Kasumi-1 (cell line): ENCODE results near the gene C6orf141.

ENCODE experiments used
- DNase-seq, 2 experiments: peaks; one replicate each; lab custom pipeline; 2025; lab: John Stamatoyannopoulos, UW

Gene C6orf141

DNA sequence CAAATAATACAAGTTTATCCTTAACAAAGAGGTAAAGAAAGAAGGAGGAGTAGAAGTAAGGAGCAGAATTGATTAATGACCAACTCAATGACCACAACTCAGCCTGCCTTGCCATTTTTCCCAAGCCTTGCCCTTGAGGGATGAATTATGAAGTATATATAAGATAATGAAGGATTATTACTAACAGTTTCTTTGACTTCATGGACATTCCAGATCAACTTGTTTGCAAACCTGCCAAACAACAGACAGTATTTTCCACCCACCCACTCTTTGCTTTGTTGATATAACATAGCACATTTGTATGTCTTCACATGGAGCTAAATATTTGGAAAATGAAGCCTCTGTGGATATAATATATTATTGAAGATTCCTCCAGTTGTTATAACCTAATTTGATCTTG lies 9.9 kb upstream of the C6orf141 start:
- no peak for DNase-seq

DNA sequence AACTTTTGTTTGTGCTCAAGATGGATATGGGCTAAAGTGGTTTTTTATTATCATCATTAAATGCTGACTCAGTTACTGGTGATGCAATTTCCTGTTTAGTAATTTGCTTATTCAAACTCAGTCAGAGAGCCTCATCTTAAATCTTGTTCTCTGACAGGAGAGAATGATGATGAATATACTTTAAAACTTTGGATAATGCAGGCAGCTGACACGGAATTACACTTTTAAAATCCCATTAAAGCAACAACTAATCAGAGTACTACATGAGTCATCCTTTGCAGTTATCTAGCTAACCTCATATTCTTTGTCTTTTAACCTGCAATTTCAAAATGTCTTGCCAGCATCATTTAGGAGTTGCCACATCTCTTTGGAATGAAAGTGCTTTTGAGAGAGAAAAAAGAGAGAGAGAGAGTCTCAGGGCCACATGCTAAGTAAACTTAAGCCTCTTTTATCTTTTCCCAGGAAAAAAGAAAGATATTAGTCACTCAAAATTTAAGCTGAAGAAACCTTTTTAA lies 9.2 kb upstream of the C6orf141 start:
- no peak for DNase-seq

DNA sequence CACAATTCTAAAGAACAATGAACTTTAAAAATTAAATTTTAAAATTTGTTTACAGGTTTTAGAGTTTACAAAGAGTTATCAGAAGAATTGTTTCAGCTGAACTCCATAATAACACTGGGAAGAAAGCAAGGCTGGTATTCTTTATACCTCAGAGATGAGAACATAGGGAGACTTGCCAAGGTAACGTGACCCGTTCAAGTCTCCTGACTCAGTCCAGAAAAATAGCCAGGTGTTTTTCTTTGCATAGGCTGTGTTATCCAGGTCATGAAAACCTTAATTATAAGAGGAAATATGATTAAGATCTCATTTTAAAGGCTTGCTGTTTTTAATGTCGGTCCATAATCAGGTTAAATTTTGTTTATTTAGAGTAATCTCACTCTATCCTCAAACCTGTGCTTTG lies 8.5 kb upstream of the C6orf141 start:
- no peak for DNase-seq

DNA sequence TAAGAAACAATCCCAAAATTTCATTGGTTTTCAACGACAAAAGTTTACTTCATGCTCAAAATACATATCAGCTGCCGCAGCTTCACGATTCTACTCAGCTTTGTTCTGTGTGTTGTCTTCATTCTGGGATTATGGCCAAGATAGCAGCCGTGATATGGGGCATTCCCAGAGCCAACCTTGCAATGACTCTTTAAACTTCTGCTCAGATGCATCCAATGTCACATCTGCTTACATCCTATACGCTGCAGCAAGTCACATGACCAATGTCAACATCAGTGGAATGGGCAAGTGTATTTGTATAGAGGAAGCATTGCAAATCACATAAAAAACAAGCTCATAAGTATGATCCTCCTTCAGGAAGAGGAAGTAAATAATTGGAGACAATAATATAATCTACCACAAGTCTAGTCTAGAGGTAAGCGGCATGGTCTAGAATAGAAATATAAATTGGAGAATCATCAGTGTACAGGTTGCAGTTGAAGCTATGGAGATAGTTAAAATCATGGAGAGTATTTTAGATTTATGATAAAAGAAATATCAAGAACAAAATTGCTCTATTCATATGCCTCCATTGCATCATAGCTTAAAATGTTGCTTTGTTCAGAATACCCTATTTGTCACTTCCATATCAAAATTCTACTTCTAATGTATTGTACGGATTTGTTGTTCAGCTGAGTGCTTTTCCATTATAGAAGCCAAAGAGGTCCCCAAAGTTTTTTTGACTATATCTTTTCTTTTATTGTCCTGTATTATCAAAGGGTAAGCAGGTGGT lies 7.2 kb upstream of the C6orf141 start:
- DNase-seq, result peak in 1 of 2 experiments; percentile 14

DNA sequence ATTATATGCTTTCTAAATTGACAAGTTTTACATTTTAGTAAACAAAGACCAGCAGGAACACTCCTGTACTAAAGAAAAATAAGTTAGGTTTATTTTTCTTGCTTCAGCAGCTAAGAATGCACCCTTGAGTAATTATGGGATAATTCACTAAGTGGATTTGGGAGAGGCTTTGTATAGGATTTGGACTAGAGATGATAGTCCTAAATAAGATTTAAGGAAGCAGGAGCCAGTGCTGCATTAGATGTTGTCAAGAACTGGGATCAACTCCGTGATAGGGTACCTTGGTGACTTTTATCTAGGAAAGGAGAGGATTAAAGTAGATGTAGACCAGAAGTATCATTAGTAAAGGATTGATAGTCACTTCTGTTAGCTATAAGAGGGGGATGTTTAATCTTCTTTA lies 4.1 kb upstream of the C6orf141 start:
- DNase-seq, result no peak

DNA sequence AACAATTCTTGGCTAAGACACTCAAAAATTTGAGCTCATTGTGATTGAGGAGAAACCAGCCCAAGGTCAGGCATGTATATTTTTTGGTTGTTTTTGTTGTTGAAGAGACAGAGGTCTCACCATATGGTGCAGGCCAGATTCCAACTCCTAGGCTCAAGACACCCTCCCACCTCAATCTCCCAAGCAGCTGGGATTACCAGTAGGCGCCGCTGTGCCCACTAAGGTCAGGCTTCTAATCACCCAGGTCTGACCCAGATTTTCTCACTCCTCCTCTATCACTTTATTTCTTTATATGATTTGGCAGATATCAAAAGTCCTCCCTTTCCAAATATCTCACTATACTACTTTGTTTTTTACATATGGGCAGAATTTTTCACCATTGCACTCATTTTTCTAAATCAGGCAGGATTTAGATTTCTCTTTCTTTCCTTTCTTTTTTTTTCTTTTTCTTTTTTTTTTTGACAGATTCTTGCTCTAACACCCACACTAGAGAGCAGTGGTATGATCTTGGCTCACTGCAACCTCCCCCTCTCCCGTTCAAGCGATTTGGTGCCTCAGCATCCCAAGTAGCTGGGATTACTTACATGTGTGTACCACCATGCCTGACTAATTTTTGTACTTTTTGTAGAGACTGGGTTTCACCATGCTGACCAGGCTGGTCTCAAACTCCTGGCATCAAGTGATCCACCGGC lies 1.7 kb upstream of the C6orf141 start:
- no peak for DNase-seq

DNA sequence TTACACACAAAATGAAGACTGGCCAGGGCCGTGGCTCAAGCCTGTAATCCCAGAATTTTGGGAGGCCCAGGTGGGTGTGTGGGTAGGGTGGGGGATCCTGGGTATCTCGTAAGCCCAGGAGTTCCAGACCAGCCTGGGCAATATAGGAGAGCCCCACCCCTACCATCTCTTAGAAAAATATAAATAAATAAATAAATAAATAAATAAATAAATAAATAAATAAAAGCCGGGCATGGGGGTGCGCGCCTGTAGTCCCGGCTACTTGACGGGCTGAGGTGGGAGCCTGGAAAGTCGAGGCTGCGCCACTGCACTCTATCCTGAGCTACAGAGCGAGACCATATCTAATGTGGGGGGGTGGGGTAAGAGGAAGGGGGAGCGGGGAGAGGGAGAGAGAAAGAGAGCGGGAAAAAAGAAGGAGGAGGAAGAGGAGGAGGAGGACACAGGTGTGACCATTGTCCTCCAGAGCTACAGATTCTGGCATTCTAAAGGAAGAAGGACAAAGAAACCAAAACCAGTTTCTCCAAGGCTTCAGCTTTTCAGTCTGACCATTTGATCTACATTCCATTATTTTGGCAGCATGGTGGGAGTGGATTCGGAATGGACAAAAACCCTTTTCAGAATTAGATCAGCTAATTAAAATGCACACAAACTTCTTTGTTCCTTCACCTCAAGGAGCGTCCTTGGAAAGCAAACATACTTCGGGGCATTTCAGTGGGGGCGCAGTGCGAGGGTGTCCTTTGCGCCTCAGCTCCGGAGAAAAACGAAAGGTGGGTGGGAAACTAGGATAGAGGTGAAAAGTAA lies 577 bp upstream of the C6orf141 start:
- no peak for DNase-seq

DNA sequence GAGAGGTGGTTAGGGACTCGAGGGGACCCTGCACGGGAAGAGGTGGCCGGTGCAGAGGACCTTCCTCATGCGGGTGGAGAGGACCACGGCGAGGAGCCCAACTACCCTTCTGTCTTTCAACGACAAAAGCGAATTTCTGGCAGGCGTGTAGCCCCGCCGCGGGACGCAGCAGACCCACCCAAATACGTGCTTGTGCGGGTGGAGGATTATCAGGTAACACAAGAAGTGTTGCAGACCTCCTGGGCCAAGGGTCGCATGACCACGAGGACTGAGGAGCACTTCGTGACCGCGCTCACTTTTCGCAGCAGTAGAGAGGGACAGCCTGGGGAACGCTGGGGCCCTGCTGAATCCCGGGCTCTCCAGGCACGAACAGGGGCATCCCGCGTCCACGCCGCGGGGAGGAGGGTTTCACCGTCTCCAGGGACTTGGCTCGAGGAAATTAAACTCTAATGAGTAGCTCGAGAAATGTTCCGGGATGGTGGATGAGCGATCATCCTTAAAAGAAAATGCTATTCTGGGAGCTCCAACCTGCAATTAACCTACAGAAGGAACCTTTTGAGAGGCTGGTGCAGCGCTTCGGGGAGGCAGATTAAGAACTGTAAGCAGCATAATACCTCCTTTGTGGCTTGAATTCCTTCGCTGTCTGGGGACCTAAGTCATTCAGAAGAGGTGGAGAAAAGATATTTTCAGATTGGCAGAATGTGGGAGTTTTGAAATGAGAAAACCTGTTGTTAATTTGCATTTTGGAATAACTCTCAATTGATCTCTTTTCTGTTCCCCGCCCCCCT lies 804 bp downstream of the C6orf141 start:
- DNase-seq, result no peak

DNA sequence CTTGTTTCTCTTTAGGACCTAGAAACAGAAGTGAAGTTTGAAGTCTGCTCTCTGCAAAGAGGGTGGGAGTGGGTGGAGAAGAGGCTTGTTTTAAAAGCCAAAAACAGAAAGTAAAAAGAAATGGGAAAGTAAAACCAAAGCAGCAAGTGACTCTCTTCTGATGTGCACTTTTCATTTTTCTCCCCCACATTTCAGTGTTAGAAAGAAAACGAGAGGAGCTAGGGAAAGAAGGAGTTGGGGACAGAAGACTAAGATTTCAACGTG lies 1.3 kb downstream of the C6orf141 start:
- no peak for DNase-seq

DNA sequence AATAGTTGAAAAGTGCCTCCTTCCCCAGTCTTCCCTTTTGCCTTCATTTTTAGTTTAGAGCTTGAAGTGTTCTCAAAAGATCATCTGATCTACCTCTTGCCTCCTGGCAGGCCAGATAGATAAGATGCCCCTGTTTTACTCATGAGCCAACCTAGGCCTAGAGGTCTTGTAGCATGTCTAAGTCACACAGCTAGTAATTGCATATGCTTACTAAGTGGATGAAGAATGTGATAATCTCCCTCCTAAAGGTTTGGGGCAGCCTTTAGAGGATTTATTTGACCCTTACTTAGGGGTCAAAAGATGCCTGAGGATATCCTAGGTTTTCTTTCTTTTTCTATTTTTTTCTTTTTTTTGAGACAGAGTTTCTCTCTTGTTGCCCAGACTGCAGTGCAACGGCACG lies 2.1 kb downstream of the C6orf141 start:
- no peak for DNase-seq

DNA sequence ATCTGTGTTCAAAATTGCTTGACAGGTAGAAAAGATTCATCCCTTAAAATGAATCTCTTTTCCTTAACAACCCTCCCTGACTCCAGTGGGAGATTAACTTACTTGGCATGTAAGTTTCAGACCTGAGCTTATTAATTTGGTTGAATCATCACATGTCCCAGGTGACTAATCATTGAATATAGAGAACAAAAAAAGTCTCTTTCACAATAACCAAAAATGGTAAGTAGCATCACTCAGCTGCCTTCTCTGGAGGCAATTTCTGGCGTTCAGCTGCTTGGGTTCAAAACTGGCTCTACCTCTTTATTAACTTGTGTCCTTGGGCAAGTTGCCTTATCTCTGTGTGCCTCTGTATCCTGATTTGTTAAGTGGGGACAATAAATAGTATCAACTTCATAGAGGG lies 2.9 kb downstream of the C6orf141 start:
- DNase-seq, result no peak

DNA sequence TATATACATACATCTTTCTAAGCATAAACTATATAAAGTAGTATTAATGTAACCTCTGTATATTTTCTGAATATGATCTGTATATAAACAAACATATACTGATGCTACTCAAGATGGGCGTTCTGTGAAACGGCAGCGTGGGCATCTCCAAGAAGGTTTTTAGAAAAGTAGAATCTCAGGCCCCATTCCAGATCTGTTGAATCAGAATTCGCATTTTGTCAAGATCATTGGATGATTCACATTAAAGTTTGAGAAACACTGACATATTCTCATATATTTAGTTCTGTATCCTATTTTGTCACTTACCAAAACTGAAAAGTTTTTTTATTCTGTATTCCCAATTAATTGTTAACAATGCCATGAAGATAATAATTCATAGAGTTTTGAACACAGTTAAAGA lies 5.5 kb downstream of the C6orf141 start:
- no peak for DNase-seq

DNA sequence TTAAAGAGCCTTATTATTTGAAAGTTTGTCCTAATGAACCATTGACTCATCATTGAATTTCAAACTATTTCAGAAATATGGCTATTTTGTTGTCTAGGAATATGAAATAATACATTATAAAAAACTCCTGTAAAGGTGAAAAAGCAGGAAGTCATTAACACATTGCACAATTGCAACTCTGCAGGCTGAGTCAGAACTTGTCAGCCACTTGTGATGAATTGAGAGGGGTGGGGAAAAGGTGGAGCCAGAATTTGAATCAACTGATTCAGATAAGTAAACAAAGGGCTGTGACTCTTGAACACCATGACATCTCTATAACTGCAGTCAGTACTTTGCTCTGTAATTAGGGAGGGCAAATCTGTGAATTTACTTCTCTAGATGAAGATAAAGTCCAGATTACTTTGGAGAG lies 6.0 kb downstream of the C6orf141 start:
- no peak for DNase-seq

DNA sequence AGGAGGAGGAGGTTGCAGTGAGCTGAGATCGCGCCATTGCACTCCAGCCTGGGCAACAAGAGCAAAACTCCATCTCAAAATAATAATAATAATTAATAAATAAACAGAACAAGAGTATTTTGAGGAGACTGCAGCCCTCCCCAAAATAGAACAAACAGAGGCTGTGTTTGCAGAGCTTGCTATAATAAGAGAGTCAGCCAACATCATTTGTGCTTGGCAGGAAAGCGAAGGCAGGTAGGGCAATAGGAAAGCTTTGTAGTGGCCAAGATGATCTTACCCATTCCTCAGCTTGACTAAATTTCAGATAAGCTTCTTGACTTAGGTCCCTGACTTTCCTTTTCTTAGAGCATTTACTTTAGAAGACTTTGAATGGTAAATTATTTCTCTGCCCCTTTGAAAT lies 6.7 kb downstream of the C6orf141 start:
- no peak for DNase-seq

DNA sequence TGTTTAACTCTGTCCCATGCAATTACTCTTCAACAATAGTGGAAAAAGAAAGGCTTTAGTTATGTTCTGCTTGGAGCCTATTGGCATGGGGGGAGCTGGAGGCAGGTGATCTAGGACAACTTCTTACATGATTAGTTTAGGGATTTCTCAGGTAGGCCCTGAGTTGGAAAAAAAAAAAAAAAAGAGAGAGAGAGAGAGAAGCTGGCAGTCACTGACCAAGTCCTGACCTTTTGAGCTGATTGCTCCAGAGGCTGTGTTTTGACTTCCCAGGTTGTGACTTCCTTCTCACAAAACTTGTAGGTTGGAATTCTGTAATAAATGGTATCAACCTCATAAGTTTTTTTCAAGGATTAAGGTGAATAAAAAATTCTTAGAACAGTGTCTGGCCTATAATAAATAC lies 7.8 kb downstream of the C6orf141 start:
- DNase-seq, result no peak

DNA sequence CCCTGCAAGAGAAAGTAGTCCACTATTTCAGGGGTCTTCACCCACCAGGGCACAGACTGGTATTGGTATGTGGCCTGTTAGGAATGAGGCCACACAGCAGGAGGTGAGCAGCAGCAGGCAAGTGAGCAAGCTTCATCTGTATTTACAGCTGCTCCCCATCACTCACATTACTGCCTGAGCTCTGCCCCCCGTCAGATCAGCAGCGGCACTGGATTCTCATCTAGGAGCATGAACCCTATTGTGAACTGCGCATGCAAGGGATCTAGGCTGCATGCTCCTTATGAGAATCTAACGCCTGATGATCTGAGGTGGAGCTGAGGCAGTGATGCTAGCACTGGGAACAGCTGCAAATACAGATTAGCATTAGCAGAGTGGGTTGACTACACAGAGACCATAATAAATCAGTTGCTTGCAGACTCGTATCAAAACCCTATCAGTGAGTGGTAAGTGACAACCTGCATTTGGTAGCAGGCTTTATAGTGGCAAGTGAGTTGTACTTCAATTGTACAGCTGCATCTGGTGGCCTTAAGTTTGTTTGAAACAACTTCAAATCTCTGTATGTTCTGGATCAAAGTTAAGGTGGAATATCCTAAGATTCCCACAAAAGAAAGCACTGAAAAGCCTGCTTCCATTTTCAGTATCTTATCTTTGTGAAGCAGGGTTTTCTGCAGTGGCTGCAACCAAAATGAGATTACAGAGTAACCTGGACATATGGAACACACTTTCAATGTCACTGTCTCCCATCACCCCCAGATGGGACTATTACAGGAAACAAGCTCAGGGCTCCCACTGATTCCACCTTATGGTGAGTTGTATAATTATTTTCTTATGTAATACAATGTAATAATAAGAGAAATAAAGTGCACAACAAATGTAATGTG lies 12.8 kb downstream of the C6orf141 start:
- DNase-seq, result no peak

DNA sequence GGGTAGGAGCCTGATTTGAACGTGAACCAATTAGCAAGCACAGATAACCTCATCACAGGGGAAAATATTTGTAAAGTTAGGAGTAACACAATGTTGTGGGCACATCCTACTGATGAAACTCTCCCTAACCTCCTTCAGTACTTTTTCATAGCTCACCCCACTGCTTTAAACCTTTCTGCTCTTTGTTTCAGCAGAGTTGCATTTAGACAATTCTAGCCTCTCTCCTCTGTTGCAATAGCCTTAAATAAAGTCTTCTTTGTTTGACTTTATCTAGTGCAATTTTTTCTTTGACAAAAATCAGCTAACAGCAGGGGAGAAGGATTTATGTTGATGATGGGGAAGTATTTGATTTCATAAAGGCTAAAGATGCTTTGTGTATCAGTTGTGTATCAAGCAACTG lies 14.1 kb downstream of the C6orf141 start:
- no peak for DNase-seq

DNA sequence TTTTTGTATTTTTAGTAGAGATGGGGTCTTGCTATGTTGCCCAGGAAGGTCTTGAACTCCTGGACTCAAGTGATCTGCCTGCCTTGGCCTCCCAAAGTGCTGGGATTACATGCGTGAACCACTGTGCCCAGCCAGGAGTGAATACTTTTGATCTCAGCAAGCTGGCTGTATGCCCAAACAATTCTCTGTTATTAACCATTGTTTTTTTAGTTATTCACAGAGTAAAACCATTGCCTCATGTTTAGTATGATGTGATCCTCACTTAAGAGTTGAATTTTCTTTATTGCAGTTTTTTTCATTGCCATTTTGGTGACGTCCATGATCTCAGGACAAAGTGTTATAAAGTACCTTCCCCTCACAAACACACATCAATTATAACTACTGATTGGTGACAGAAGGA lies 14.8 kb downstream of the C6orf141 start:
- no peak for DNase-seq

DNA sequence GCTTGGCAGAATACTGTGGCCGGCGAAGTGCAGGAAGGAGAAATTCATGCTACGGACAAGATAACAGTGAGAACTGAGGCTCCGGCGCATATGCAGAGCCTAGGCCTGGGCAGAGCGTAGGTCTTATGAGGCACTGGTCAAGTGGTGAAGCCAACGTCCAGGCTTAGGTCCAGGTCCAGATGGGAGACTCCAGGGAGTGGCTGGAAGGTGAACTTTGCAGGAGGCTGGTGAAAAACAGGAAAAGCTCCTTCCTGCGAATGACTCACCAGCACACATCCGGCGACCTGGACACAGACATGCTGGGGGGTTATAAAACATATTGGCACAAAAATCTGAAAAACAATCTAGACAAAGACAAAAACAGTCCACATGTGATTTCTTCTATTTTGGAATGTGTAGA lies 15.4 kb downstream of the C6orf141 start:
- no peak for DNase-seq

DNA sequence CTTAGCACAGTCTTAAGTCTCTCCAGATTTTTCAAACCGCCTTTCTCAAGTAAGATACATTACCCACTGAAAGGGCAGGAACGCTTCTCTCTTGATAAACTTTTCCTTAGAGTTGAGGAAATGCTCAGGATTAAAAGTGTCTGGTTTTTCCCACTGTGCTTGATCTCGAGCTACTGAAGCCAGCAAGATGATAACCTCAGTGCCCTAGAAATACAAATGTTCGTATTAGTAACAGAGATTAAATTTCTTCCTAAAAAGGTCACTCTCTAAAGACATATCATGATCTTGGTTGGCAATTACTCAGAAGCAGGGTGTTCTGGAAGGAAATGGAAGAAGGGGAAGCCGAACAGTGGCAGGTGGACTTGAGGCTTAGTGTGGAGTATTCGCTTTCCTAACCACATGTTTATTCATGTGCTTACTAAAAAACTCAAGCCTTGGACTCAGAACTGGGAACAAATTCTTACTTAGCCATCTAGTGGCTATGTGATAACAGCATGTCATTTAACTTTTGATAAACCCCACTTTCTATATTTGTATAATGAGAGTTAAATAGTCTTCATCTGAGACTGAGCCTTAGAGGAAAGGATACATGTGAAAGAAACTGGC lies 20.1 kb downstream of the C6orf141 start:
- peak in 1 of 2 experiments; percentile 11 for DNase-seq

DNA sequence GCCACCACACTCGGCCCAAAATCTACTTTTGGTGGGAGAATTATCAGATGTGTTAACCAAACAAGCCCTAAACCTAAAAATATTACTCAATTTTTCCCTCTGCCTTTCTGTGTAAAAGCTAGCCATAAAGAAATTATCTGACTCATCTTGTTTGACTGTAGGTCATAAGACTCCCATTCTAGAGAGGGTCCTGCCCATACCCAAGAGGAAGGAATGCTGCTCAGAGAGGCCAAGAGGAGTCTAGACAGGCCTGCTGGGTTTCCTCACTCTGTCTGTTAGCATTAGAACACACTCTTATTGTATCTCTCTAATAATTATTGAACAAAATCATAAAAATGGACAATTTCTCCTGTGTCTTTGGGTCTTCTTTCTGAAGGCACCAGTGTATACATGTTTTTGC lies 26.1 kb downstream of the C6orf141 start:
- DNase-seq, result no peak
